ENCODE measurements around the gene CARMIL3. TPM values are rescaled to one million over a fixed set of nuclear protein-coding genes. Genes with fewer than 3 reads are reported as not detected.

CARMIL3 gene
- total RNA-seq, 1 donor: not detected

DNA sequence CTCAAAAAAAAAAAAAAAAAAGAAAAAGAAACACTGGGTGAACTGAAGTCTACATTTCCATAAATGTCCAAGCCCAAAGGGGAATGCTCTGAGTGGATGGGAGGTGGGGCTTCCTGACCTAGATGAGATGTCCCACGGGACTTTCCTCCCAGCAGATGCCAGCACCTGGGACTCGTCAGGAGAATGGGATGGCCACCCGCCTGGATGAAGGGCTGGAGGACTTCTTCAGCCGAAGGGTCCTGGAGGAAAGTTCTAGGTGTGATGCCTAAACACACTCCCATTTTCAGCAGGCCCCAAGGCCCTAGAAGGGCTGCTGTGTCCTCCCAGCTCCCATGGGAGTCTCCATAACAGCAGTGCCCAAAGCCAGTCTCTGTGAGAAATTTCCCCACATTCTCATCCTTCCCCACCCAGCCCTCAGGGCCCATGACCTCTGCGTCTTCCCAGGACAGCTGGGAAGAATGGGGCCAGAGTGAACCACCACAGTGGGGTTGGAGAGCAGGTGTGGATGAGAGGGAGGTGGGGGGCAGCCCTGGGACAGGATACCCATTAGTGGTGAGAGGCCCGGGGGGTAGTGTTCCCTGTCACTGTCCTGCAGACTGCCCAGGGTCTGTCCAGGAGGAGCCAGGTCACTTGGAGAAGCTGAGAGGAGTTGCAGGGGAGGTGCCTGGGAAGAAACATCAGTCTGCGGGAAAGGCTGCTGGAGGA is 12.4 kb downstream of the CARMIL3 start:
- no peak overlapping the region for H3K4me3 ChIP-seq (ENCODE audit: low read depth, low read length)
- no peak for DNase-seq (ENCODE audit: low read depth)
- TF ChIP-seq, protein P1, sequence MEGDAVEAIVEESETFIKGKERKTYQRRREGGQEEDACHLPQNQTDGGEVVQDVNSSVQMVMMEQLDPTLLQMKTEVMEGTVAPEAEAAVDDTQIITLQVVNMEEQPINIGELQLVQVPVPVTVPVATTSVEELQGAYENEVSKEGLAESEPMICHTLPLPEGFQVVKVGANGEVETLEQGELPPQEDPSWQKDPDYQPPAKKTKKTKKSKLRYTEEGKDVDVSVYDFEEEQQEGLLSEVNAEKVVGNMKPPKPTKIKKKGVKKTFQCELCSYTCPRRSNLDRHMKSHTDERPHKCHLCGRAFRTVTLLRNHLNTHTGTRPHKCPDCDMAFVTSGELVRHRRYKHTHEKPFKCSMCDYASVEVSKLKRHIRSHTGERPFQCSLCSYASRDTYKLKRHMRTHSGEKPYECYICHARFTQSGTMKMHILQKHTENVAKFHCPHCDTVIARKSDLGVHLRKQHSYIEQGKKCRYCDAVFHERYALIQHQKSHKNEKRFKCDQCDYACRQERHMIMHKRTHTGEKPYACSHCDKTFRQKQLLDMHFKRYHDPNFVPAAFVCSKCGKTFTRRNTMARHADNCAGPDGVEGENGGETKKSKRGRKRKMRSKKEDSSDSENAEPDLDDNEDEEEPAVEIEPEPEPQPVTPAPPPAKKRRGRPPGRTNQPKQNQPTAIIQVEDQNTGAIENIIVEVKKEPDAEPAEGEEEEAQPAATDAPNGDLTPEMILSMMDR (IDR thresholded peaks at IDR 0.05; ENCODE audit: insufficient read depth, low read length): no peak

- TF ChIP-seq, protein P1 (IDR thresholded peaks at IDR 0.05; ENCODE audit: insufficient read depth, low read length): no peak
- DNase-seq (ENCODE audit: low read depth): no peak
- no peak overlapping the region for H3K4me3 ChIP-seq (ENCODE audit: low read depth, low read length)
Measured at GRCh38 chr14:24064856-24065255, 13.0 kb downstream of the CARMIL3 start.

- TF ChIP-seq, protein P1 (IDR thresholded peaks at IDR 0.05; ENCODE audit: insufficient read depth, low read length): no peak
- H3K4me3 ChIP-seq (ENCODE audit: low read depth, low read length): no peak overlapping the region
- DNase-seq (ENCODE audit: low read depth): no peak
Measured at GRCh38 chr14:24065408-24065807, 13.6 kb downstream of the CARMIL3 start.

DNA sequence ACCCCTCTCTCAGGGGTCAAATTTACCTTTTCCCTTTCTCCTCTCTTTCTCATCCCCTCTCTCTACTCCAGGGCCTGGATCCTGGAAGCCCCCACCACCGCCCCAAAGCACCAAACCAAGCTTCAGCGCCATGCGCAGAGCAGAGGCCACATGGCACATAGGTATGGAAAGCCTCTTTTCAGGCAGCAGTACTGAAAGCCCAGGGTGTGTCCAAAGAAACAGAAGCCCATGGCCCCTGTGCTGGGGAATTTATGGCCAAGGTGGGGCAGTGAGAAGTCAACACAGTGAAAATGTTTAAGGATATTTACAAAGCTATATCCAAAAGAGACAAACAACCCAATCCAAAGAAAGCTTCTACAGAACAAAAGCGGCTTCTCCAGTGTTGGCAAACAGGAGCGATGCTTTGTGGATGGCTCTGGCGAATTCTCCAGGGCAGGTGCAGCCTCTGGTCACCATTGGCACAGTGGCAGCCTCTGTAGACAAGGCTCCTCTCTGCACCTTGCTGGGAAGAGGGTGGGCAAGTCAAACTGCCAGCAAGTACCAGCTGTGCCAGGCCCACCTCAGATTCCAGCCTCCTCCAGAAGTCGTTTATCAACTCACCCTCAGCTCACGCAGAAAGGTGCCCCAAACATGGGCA is 14.8 kb downstream of the CARMIL3 start:
- H3K4me3 ChIP-seq (ENCODE audit: low read depth, low read length): no peak overlapping the region
- TF ChIP-seq, protein P1 (IDR thresholded peaks at IDR 0.05; ENCODE audit: insufficient read depth, low read length): no peak
- DNase-seq (ENCODE audit: low read depth): no peak

DNA sequence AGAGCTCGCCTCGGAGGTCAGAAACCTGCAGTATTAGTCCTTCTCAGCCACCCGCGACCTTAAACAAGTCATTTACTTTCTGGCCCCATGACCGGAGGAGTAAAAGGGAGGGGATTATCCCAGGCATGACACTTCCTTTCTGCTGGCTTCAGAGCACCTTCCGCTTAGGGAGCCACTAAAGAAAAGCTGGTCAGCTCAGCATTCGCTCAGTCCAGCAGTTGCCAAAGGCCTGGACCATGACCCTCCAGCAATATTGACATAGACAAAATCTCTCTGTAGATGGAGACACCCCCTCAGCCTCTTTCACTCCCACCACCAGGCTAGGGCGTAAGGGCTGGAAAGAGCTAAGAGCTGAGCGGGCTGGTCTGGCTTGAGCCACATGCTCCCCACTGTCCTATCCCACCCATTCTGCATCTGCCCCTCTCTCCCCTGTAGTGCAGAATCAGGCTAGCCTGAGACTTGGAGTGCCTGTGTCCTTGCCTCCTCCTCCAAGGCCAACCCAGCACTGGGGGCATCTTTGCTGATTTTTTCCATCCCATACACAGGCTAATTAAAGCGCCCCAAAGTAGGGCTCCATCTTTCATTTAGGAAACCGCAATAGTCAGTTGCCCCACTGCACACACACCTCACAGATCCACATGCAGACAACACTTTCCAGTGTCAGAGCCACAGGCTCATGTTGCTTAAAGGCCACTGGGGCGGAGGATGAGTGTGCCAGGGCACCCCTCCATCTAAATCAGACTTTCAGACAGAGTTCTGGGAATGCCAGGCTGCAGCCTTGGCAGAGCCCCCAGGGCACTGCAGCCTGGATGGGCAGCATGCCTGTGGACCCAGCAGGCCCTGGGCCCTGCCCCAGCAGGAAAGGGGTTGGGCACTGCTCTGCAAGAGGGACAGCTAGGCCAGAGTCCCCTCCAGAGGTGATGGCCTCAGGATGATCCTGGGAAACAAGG is 15.6 kb downstream of the CARMIL3 start:
- TF ChIP-seq, protein P1 (IDR thresholded peaks at IDR 0.05; ENCODE audit: insufficient read depth, low read length): no peak
- DNase-seq (ENCODE audit: low read depth): no peak
- H3K4me3 ChIP-seq (ENCODE audit: low read depth, low read length): no peak overlapping the region

- no peak overlapping the region for H3K4me3 ChIP-seq (ENCODE audit: low read depth, low read length)
- TF ChIP-seq, protein P1 (IDR thresholded peaks at IDR 0.05; ENCODE audit: insufficient read depth, low read length): no peak
- no peak for DNase-seq (ENCODE audit: low read depth)
Measured at GRCh38 chr14:24068711-24069410, 17.1 kb downstream of the CARMIL3 start.
